Left kidney (tissue), 8 donors: ENCODE results near the gene APOBEC3F. TPM values are rescaled to one million over a fixed set of nuclear protein-coding genes. Genes with fewer than 3 reads are reported as not detected.
"Not testable (repeated sequence)": the region's sequence is repeated elsewhere in the genome, so short reads cannot be mapped to it uniquely, and the experiment has no call there.

Experiments used
- DNase-seq: peaks from one replicate; pipeline ENCODE4 v3.0.0-alpha.2; 2013
- long read RNA-seq, 8 donors: transcript quantifications; one replicate each; lab custom pipeline, GENCODE V29; 2026
- polyA plus RNA-seq: library from polyadenylated mRNA; unstranded; fragments of 120-200 nt; gene quantifications from one replicate; pipeline ENCODE4 v1.2.1, GENCODE V29; 2013; ENCODE audit not compliant: insufficient read length

The APOBEC3F gene
- 8.5 TPM for polyA plus RNA-seq
- long read RNA-seq, donor 1, partial matches to known transcripts: 0 of 2 reads
- long read RNA-seq, donor 1, other reads (novel, unspliced or antisense): 0 of 2 reads
- long read RNA-seq, donor 2, partial matches to known transcripts: 0 of 1 reads
- long read RNA-seq, donor 2, other reads (novel, unspliced or antisense): 0 of 1 reads
- long read RNA-seq, donor 3, partial matches to known transcripts: 0 of 1 reads
- long read RNA-seq, donor 3, other reads (novel, unspliced or antisense): 0 of 1 reads
- long read RNA-seq, donor 4, partial matches to known transcripts: 0 of 3 reads
- long read RNA-seq, donor 4, other reads (novel, unspliced or antisense): 0 of 3 reads
- long read RNA-seq, donor 5, partial matches to known transcripts: 0 of 3 reads
- long read RNA-seq, donor 5, other reads (novel, unspliced or antisense): 0 of 3 reads
- long read RNA-seq, donor 6, transcript APOBEC3F-202 (3 exons, 616 nt): major isoform, 5 of 5 reads
- long read RNA-seq, donor 6, partial matches to known transcripts: 0 of 5 reads
- long read RNA-seq, donor 6, other reads (novel, unspliced or antisense): 0 of 5 reads
- long read RNA-seq, donor 7: 0 reads
- long read RNA-seq, donor 8, partial matches to known transcripts: 0 of 1 reads
- long read RNA-seq, donor 8, other reads (novel, unspliced or antisense): 0 of 1 reads

DNA sequence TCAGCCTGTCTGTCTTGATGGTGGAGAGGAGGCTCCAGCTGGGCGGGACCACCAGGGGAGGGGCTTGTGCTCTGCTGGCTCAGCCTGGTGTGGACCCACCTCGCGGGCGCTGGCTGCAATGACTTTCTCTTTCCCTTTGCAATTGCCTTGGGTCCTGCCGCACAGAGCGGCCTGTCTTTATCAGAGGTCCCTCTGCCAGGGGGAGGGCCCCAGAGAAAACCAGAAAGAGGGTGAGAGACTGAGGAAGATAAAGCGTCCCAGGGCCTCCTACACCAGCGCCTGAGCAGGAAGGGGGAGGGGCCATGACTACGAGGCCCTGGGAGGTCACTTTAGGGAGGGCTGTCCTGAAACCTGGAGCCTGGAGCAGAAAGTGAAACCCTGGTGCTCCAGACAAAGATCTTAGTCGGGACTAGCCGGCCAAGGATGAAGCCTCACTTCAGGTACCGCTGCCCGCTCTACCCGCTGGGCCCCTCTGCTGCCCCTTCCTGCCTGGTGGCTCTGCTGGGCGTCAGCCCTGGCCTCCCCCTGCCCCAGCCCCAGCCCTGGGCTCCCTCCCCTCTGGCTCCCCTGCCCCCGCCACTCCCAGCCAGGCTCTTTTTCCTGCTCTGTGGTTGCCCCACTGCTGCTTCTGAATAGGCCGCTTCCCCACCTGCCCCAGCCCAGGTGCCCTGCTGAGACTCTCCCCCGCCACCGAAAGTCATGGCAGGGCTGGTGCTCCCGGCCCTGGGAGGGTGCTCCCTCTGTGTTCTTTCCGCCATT, at the start of gene APOBEC3F:
TSS of gene APOBEC3F (plus strand) at position 327 of the 759 bp plus-strand sequence. CDS start at position 424, 97 bp downstream.
- peak; percentile 41 for DNase-seq

DNA sequence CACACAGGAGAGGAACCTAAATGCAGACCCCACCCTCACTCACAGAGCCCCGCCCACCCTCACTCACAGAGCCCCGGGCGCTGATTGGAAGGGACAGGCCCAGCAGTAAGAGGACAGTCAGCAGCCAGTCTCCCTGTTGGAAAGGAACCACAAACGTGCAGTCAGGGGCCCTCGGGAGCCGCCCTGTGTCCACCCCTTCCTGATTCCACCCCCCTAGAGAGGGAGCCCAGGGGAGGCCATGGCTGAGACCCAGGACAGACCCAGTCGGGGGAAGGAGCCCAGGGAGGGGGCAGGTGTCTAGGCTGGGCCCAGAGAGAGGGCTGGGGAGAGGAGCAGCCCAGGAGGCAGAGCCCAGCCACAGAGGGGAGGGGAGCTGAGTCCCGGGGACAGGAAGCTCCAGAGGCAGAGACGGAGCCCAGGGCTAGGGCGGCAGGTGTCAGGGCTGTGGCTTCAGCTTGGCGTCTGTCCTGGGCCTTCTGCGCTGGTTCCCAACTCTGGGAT, 47.7 kb upstream of the APOBEC3F start:
- not testable (repeated sequence) for DNase-seq

DNA sequence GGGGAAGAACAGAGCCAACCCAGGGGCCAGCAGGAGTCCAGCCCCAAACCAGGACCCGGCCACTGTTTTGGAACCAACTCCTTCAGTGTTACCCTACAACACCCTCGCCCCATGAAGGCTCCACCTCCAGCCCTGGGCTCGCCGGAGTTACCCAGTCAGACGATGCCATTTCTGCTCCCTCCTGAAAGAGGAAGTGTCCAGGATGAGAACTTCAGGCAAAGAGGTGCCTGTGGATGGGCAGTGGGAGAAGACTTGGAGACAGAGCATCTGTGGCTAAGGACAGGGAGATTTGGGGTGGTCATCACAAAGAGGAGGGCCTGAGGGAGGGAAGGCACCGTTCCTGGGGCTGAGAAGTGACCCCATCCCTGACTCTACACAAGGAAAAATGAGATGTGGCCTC, 44.6 kb upstream of the APOBEC3F start:
- no peak for DNase-seq

DNA sequence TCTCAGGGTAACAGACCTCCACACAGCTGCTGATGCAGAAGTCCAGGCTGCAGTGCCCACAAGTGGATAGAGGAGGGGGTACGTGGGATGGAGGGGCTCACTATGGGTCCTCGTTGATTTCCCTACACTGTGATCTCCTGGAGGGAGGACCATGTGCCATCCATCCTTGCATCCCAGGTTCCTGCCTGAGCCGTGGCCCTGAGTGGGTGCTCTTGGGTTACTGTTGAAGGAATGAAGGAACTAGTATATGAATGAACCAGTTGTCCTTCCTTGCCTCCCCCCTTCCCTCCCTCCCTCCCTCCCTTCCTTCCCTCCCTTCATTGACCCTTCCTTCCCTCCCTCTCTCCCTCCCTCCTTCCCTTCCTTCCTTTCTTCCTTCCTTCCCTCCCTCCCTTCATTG, 43.1 kb upstream of the APOBEC3F start:
- DNase-seq: no peak

DNA sequence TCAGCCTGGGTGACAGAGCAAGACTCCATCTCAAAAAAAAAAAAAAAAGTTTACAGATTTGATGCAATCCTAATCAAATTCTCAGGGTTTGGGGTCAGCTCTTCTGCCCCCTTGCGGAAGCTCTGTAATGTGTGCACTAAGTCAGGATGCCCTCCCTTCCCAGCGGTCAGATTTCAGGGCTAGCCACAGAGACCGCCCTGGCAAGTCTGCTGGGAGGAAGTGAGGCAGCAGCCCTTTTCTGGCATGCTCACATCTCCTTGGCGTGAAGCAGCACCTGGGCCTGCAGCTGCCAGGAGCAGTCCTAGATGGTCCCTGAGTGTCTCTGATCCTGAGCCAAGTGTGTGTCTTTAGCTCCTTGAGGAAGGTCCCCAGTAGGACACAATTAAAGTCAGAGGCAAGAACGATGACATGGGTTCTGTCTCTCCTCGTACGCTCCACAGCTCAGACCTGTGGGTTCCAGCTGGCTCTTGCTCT, 37.5 kb upstream of the APOBEC3F start:
- DNase-seq: peak; percentile 82

DNA sequence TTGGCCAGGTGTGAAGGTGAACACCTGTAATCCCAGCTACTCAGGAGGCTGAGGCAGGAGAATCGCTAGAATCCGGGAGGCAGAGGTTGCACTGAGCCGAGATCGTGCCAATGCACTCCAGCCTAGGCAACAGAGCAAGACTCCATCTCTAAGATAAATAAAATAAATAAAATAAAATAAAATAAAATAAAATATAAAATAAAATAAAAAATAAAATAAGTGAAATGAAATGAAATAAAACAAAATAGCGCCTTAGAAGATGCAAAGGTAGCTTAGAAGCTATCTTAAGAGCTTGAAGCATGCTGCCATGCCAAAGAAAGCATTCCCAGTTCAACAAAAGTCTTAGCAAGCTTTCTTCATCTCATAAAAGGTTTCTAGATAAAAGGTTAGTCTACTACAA, 33.5 kb upstream of the APOBEC3F start:
- no peak for DNase-seq

DNA sequence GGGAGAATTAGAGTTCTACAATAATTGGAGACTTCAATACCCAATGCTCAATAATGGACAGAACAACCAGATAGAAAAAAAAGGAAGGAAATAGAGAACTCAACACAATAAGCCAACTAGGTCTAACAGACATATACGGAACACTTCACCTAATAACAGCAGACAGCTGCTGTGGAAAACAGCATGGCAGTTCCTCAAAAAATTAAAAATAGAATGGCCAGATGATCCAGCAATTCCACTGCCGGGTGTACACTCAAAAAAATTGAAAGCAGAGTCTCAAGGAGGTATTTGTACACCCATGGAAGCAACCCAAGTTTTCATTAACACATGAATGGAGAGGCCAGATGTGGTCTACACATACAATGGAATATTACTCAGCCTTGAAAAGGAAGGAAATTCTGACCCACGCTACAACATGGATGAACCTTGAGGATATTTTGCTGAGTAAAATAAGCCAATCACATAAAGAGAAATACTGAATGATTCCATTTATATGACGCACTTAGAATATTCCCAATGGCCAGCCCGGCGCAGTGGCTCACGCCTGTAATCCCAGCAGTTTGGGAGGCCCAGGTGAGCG, 32.3 kb upstream of the APOBEC3F start:
- not testable (repeated sequence) for DNase-seq

DNA sequence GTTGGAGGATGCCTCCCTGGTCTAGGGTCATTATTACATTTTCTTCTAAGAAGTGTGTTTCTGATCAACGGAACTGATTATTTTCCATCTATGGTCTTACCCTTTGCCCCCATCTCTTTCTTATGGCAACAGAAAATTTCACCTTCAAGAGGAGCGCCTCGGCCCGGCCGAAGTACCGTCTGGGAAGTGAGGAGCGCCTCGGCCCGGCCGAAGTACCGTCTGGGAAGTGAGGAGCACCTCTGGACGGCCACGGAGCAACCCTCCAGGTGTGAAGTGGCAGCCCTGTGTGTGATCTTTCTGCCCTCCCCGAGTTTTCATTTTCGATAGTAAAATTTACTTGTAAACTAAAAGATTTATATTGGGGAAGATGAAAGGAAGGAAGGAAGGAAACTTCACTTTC, 29.7 kb upstream of the APOBEC3F start:
- no peak for DNase-seq

DNA sequence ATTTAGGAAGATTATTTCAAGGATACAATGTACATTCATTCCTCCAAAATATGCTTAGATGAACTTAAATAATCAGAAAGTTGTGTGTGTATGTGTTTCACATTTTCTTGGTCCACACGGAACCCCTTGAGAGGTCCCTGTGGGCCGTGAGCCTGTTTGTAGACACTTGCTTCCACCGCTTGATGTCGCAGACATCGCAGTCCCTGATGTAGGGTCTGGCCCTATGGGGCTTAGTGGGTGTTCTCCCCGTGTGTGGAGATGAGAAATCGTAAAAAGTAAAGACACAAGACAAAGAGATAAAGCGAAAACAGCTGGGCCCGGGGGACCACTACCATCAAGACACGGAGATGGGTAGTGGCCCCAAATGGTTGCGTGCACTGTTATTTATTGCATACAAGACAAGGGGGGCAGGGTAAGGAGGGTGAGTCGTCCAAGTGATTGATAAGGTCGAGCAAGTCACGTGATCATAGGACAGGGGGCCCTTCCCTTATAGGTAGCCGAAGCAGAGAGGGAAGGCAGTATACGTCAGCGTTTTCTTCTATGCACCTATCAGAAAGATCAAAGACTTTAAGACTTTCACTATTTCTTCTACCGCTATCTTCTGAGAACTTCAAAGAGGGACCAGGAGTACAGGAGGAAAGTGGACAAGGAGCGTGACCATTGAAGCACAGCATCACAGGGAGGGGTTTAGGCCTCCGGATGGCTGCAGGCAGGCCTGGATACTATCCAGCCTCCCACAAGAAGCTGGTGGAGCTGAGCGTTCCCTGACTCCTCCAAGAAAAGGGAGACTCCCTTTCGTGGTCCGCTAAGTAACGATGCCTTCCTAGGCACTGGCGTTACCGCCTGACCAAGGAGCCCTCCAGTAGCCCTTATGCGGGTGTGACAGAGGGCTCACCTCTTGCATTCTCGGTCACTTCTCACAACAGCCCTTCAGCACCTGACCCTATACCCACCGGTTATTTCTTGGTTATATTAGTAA, 27.8 kb upstream of the APOBEC3F start:
- no peak for DNase-seq

DNA sequence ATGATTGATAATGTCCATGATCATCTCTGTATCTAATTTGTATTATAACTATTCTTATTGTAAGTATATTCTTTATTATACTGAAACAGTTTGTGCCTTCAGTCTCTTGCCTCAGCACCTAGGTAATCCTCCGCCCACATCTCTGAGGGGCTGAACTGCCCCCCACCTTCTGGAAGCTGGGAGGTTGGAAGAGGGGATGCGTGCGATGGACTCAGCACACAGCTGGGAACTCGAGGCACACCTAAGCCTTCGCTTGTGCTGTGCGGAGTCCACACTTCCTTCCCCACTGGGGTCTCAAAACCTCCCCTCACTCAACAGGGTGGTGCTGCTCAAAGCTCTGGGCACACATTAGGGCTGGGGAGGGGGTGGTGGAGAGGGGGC, 27.1 kb upstream of the APOBEC3F start:
- DNase-seq: not testable (repeated sequence)

DNA sequence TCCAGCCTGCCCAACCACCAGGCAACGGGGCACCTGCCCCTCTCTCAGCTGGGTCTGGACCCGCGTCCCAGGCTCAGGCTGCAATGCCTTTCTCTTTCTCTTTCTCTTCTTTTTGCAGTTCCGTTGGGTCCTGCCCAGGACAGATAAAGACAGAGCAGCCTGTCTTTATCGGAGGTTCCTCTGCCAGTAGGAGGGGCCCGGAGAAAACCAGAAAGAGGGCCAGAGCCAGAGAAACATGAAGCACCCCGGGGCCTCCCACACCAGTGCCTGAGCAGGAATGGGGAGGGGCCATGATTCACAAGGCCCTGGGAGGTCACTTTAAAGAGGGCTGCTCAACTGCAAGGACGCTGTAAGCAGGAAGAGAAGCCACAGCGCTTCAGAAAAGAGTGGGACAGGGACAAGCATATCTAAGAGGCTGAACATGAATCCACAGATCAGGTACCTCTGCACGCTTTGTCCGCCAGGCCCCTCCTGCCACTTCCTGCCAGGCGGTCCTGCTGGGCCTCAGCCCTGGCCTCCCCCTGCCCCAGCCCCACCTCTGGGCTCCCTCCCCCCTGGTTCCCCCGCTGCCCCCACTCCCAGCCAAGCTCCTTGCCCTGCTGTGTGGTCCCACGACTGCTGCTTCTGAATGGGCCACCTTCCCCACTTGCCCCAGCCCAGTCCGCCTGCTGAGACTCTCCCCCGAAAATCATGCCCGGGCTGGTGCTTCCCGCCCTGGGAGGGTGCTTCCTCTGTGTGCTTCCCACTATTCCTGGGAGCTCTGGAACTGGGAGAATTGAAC, 26.5 kb upstream of the APOBEC3F start, which contains the start of gene APOBEC3C:
TSS of gene APOBEC3C (plus strand) at position 316 of the 781 bp plus-strand sequence. CDS start at position 422, 106 bp downstream.
- DNase-seq: peak; percentile 47

DNA sequence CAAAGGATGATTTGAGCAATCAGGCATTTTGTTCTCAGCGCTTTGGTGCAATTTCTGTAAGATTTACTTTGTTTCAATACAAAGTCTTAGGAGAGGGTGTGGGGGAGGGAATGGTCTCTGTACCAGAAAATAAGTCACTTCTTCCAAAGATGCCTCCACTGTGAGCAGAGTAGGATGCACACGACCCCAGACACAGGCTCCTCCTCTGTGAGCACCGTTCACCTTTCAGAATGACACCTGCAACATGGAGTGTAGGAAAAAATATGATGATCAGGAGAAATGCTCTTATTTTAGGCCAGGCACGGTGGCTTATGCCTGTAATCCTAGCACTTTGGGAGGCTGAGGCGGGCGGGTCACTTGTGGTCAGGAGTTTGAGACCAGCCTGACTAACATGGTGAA, 25.9 kb upstream of the APOBEC3F start:
- not testable (repeated sequence) for DNase-seq

DNA sequence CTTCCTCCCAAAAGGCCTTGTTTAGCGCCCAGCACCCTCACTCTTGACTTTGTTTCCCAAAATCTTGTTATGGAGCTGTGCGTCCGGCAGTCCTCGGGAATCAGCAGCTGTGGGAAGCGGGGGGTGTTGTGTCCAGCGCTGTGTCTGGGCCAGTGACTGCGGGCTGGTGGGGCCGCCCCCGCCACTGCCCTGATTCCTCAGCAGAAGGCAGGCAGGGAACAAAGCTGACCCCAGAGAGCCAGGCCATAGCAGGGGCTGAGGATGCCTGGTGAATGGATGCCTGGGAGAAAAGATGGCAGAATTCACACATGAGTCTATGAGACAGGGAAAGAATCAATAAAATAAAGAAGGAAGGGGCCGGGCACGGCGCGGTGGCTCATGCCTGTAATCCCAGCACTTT, 24.1 kb upstream of the APOBEC3F start:
- DNase-seq: no peak

DNA sequence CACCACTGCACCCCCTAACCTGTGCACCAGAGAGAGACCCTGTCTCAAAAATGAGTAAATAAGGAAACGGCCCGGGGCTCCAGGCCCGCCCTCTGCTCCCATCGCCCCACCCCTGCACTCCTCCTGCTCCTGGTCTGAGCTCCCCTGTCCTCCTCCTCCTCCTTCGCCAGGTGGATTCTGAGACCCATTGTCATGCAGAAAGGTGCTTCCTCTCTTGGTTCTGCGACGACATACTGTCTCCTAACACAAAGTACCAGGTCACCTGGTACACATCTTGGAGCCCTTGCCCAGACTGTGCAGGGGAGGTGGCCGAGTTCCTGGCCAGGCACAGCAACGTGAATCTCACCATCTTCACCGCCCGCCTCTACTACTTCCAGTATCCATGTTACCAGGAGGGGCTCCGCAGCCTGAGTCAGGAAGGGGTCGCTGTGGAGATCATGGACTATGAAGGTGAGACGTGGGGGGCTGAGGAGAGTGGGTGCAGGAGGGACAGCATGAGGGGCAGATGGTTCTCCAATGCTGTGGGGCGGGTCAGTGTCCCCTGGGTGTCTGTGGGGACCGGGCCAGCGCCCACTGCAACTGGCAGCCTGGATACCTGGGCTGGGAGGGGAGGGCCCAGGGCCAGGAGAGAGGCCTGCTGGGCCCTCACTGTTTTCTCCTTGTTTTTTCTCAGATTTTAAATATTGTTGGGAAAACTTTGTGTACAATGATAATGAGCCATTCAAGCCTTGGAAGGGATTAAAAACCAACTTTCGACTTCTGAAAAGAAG, 22.9 kb upstream of the APOBEC3F start:
- no peak for DNase-seq

DNA sequence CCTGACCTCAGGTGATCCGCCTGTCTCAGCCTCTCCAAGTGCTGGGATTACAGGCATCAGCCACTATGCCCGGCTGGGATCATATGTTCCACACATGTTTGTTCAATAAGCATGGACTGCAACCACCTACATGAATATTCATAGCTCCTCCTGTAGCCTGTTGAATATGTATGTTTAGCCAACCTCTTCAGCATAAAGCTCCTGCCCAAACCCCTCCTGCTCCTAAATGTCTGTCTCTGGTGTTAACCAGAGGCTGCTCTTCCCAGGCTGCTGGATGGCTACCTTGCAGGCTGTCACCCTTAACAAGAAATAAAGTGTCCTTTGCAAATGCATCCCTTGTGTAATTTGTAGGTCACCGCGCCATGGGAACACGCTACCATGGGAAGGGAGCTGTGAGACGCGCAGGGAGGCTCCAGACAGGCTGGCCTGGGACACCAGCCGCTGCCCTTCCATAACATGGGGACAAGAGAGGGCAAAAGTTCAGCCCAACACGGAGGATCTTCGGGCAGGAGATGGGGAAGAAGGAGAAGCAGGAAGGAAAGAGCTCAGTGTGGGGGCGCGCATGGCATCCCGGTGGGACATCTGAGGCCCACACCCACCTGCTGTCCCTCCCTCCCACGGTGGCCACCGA, 20.5 kb upstream of the APOBEC3F start:
- not testable (repeated sequence) for DNase-seq

DNA sequence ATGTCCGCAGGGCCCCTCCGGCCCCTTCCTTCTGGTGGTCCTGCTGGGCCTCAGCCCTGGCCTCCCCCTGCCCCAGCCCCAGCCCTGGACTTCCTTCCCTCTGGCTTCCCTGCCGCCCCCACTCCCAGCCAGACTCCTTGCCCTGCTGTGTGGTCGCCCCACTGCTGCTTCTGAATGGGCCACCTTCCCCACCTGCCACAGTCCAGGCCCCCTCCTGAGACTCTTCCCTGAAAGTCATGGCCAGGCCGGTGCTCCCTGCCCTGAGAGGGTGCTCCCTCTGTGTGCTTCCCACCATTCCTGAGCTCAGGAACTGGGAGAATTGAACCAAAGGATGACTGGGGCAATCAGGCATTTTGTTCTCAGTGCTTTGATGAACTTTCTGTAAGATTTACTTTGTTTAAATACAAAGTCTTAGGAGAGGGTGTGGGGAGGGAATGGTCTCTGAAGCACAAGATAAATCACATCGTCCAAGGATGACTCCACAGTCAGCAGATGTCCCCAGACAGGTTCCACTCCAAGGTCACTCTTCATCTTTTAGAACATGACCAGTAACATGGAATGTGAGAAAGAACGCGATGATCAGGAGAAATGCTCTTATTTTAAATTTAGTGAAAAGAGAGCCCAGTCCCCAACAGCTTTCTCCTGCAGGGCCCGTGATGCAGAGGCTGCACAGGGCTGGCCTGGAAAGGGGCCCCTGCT, 19.0 kb upstream of the APOBEC3F start:
- DNase-seq: no peak

DNA sequence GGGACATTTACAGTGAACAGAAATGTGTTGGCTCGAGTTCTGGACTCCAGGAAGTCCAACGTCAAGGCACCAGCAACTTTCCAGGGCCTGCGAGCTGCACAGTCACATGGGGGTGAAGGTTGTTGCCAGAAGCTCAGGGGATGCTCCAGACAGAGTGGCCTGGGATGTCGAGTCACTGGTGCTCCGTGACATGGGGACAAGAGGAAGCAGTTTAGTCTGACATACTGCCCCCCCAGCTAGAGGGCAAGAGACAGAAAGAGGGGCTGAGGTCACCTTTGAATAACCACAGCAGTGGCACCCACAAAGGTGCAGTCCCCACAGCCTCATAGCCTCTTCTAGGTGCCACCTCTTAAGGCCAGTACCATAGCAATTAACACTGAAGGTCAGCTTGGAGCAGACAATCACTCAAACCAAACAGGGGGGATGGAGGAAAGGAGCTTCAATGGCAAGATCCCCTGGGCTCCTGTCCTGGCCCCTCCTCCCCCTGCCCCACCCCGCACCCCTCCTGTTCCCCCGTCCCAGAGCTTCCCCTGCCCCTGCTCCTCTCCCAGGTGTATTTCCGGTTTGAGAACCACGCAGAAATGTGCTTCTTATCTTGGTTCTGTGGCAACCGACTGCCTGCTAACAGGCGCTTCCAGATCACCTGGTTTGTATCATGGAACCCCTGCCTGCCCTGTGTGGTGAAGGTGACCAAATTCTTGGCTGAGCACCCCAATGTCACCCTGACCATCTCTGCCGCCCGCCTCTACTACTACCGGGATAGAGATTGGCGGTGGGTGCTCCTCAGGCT, 15.9 kb upstream of the APOBEC3F start:
- no peak for DNase-seq
